Activated gamma-delta T cell (primary cell): Measurements from ENCODE around the gene CCNYL1.
A peak's percentile ranks its signal among the peaks of the same experiment; 100 is the strongest.

ENCODE experiments used
- DNase-seq: peaks from one replicate; lab custom pipeline; 2025; lab: John Stamatoyannopoulos, UW

Gene CCNYL1

DNA sequence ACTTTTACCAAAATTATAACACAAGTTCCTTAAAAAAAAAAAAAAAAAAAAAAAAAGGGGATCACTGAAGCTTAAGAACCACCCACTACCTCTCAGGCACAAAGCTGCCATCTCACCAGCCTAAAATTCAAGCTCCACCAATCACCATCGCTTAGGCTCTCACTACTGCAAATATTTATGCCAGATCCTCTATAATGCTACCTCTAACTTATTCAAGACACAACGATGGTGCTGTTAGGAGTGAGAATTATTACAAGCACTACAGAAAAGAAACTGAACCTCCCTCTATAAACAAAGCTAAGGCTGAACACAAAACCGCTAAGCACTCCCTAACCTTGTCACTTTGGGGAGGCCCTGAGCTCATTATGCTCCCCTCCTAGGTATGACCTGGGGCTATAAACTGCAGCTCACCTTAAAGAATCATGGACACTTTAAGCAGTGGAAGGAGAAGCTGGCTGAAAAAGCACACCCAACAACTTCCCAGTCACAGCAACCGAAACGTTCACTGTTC, 54.7 kb downstream of the CCNYL1 start:
- no peak for DNase-seq

DNA sequence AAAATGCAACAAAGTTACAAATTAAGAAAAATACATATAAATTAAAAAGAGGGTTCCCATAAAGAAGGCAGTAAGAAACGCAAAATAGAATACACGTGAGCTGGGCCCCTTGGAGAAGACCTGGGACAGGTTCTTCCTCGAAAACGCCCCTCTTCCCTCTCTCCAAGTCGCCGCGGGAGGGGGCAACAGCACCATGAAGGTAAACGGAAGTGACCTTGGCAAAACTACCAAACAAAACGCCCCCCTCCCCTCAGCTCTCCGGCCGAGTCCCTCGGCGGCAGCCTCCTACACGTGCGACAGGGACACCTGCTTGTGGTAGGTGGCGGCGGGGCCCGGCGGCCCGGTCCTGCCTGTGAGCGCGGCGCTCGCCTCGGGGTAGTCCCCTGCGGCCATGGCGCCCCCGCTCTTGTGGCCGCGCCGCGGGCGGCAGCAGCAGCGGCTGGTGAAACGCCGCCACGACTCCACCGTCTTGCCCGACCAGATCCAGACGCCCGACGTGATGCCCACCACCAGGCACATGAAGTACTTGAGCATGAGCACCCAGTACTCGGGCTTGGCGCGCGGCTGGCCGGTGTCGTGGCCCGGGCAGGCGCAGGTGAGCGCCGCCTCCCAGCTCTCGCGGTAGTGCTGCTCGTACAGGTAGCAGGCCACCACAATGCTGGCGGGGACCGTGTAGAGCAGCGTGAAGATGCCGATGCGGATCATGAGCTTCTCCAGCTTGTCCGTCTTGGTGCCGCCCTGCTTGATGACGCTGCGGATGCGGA, 55.4 kb downstream of the CCNYL1 start:
- DNase-seq = no peak

DNA sequence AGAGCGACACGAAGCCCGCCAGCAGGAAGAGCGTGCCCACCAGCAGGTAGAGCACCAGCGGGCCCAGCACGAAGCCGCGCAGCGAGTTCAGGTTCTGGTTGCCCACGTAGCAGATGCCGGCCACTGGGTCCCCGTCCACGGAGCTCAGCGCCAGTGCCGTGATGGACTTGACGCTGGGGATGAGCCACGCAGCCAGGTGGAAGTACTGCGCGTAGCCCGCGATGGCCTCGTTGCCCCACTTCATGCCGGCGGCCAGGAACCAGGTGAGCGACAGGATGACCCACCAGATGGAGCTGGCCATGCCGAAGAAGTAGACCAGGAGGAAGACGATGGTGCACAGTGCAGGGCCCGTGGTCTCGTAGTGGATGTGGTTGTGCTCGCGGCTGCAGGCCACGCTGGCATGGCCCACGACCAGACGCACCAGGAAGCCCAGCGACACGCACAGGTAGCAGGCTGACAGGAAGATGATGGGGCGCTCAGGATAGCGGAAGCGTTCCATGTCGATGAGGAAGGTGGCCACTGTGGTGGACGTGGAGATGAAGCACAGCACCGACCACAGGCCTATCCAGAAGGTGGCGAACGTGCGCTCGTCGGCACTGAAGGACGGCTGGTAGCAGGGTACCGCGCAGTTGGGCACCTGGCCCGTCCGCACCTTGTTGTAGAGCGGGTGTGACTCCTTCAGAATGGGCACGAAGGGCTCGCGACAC, 56.2 kb downstream of the CCNYL1 start:
- DNase-seq = peak; percentile 10

DNA sequence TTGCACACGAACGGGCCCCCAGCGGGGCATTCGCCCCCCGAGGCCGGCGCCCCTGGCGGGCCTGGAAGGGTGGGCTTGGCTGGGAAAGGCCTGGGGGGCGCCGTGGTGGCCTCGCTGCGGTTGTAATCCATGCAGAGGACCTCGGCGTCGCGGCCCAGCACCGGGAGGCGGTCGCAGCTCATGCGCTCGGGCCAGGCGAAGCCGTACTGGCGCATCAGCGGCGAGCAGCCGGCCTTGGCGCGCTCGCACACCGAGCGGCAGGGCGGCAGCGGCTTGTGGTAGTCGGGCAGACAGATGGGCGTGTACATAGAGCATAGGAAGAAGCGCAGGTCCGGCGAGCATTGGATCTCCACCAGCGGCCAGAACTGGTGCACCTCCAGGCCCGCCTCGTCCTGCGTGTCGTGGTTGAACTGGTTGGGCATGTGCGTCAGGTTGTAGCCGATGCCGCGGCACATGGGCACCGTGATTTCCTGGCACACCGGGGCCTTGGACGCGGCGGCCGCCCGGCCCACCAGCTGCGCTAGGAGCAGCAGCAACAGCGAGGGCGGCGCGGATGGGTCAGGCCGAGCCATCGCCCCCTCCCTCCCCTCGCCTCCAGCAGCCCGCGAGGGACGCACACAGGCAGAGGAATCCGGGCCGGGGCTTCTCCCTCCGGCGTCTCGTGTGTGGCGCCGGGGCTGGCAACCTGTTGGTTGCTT, 56.9 kb downstream of the CCNYL1 start:
- DNase-seq = peak; percentile 16

DNA sequence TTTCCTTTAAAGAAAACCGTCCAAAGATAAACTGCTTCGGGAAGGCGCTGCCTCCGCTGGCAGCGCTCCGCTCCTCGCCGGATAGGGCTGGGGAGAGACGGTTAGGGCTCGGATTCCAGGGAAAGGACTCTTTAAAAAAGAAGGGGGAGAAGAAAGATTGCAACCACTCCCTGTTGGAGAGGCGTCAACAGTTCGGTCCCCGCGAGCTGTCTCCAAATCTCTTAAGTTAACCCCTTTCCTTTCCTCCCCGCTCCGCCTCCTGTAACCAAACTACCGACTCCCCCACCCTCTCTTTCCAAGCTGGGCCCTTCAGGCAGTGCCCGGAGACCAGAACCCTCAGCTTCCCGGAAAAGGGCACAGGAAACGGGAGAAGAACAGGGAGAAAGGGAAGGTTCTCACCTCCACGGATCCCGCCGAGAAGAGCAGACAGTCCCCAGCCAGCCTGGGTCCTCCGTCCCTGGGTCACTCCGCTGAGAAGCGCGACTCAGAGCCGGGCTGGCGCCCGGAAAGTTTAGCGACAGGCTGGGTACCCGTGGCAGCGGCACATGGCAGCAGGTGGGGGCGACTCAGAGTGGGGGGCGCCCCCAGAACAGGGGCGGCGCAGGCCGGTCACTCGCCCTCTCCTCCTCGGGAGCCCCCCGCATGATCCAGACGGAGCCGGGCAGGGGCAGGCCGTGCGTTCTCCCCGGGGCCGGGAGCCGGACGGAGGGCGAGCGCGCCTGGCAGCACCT, 57.6 kb downstream of the CCNYL1 start:
- DNase-seq = no peak

DNA sequence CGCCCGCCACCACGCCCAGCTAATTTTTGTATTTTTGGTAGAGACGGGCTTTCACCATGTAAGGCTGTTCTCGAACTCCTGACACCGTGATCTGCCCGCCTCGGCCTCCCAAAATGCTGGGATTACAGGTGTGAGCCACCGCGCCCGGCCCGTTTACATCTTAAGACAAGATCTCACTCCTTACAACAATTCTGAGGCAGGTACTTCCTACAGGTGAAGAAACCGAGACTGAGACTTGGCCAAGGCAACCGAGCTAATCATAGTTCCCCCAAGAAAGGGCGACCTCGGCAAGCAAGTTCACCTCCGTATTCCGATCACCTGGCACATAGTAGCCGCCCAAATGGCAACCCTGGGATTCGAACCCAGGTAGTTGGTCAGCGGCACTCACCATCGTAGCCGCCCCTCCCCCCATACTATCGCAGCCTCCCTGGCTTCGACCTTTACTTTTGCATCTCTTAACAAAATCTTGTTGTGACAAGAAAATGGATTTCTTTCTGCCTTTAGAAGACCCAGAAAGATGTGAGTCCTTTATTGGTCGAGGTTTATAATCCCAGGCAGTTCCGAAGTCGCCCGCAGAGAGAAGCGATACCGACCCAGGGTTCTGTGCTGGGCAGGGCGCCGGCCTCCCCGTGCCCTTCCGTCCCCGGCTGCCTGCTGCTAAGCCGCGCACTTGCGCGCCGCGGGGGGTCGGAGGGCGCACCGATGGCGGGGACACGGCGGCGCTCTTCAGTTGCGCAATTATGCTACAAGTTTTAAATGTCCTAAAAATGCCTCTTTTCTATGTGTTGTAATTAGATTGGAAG, 59.4 kb downstream of the CCNYL1 start:
- no peak for DNase-seq

DNA sequence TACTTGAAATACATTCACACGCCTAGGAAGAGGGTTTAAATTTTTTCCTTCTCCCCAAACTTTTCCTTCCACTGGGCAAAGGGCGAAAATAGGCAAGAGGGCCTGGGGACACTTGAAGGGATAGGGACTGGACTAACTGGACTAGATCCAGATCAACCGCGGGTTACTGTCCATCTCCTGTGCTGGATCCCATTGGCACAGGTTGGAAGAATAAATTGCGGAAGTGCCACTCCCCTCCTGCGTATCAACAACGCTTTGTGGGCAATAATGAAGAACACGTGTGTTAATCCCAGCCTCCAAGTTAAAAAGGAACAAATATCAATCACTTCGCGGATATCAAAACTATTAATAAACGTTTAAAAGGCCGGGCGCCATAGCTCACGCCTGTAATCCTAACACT, 60.0 kb downstream of the CCNYL1 start:
- no peak for DNase-seq

DNA sequence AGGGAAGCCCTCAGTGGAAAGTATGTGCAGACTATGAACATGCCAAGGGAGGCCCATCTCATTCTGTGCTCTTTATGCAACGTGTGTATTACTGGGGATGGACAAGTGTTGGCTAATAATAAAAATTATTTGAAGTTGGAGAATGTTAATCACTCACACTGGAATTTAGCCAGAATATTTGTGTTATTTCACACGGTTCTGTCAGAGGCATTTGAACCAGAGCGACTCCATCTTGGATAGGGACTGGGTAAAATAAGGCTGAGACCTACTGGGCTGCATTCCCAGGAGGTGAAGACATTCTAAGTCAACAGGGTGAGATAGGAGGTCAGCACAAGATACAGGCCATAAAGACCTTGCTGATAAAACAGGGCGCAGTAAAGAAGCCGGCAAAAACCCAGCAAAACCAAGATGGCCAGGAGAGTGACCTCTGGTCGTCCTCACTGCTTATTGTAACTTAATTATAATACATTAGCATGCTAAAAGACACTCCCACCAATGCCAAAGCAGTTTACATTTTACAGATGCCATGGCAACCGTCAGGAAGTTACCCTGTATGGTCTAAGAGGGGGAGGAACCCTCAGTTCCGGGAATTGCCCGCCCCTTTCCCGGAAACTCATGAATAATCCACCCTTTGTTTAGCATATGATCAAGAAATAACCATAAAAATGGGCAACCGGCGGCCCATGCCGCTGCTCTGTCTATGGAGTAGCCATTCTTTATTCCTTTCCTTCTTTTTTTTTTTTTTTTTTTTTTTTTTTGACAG, 60.8 kb downstream of the CCNYL1 start:
- no peak for DNase-seq

DNA sequence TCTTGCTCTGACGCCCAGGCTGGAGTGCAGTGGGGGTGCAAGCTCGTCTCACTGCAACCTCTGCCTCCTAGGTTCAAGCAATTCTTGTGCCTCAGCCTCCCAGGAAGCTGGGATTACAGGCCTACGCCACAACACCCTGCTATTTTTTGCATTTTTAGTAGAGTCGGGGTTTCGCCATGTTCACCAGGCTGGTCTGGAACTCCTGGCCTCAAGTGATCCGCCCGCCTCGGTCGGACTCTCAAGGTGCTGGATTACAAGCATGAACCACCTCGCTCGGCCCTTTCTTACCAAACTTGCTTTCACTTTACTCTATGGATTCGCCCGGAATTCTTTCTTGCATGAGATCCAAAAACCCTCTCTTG, 61.4 kb downstream of the CCNYL1 start:
- DNase-seq = no peak

DNA sequence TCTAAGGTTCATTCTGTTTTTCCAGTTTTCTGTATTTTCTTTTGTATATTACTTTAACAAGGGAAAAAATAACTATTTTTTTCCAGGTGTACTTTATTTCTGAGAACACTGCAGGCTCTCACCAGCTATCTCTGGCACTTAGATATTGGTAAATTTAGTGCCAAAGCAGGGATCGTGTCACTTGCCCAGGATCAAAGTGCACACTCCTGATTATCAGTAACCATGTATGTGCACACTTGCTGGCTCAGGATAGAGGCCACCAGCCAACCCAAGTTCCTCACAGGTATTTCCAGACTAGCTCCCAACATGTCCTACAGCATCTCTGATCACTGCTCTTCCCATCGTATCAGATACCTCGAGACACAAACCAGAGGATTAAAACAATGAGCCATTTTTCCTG, 64.0 kb downstream of the CCNYL1 start:
- no peak for DNase-seq

DNA sequence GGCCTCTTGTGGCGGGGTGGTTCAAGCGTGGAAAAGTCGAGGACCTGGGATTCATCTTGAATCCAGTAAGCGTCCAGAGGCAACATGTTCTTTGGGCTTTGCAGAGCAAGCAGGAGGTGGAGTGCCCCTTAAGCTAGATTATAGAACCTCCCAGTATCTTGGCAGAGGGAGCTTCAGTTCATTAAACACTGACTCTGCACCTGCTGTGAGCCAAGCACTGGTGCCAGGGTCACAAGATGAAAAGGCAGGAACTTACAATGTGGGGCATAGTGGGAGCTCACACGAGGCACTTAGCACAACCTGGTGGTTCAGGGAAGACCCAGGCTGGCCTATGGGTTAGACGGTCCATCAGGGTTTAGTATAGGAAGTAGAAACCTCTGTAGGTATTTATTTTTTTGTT, 65.7 kb downstream of the CCNYL1 start:
- no peak for DNase-seq

DNA sequence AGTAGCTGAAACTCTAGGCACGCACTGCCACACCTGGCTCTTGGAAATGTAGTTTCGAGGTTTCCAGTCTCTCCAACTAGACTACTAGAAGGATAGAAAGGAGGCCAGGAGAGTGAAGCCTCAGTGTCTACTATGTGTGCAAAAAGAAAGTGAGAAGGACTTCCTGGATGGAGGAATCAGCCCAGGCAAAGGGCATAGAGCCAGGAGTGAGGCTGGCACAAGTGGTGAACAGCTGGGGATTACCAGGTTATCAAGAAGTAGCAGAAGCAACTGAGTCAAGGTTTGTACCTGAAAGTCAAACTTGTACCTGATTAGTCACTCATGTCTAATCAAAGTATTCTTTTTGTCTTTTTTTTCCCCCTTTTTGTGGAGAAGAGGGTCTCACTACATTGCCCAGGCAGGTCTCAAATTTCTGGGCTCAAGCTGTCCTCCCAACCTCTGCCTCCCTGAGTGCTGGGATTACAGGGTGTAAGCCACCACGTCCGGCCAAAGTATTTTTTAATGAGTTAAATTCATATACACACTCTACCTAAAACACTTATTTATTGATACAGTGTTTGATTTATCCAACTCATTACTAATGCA, 67.0 kb downstream of the CCNYL1 start:
- DNase-seq = no peak

DNA sequence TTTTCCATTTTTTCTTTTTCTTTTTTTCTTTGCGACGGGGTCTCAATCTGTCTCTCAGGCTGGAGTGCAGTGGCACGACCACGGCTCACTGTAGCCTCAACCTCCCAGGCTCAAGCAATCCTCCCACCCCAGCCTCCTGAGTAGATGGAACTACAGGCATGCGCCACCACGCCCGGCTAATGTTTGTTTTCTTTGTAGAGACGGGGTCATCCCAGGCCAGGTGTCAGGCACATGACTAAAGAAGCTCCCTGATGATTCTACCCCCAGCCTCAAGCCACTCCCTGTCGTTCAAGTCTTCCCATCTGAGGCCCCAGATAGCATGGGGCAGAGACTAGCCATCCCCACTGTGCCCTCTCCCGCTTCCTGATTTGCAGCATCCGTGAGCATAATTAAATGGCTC, 68.1 kb downstream of the CCNYL1 start:
- DNase-seq = no peak

DNA sequence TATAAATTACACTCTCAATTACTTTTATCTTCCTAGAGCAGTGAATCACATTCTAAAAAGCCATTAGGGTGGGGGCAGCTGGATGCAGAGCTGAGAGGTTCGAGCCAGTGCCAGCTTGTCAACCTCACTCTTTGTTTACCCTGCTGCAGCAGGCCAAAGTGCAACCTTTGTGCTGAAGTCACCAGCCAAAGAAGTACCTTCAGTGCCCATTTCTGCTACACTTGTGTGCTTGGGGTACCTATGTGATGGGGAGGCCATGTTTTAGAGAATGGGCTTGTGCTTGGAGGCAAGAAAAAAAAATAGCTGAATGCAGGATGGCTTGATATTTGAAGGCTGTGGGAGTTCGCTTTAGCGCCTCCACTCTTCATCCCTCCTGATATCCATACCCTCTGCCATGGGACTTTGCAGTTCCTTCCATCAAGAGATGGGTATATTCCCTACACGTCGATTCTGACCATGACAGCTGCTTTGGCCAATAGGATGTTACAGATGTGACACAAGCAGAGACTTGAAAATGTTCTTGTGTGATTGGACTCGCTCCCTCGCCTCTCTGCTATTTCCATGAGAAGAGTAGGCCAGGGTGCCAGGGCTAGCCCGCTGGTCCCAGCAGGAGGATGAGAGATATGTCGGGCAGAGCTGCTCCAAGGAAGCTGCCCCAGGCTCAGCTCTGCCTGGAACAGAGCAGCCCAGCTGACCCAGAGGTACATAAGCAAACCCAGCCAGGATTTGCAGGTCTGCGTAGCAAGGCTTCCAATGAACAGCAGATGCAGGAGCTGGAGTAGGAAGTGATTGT, 71.0 kb downstream of the CCNYL1 start:
- no peak for DNase-seq

DNA sequence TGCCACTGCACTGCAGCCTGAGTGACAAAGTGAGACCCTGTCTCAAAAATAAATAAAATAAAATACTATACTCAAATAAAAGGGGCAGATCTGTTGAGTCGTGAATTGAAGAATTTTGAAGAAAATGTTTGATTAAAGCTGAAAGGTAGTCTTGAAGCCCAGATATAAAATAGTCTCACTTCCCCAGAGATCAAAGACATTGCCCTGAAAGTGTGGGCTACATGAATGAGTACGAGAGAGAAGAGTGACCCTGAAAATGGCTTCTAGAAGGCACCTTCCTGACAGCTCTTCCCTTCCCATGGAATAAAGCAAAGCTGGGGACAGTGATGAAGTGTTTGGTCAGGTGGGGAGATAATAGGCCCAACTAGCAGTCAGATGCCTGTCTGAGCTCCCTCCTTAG, 72.1 kb downstream of the CCNYL1 start:
- DNase-seq = no peak

DNA sequence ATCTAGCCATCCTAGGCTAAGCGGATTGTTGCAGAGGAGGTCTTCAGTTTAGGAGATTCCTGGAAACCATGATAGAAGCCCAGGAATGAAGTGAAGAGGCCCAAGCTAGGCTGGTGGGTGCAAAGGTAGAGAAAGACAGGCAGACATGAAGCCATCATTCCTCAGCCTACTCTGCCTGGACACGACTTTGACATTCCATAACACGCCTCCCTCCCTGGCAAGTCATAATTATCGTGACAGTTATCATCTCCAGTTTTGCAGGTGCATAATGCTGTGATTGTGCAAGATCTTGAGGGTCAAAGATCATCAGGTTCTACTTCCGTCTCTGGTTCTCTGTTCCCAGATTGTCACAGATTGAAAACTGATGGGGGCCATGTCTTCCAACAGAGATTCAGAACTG, 73.5 kb downstream of the CCNYL1 start:
- DNase-seq = no peak

DNA sequence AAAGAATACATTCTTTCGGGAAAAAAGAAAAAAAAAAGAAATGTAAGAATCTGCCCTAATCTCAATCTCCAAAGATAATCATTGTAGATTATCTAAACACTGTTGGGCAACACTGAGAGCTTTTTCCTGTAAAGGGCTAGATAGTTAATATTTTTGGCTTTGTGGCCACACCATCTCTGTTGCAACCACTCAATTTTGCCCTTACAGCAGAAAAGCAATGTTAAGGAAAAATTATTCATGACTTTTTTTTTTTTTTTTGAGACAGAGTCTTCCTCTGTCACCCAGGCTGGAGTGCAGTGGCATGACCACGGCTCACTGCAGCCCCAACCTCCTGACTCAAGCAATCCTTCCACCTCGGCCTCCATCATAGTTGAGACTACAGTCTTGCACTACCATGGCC, 75.6 kb downstream of the CCNYL1 start:
- DNase-seq = no peak

DNA sequence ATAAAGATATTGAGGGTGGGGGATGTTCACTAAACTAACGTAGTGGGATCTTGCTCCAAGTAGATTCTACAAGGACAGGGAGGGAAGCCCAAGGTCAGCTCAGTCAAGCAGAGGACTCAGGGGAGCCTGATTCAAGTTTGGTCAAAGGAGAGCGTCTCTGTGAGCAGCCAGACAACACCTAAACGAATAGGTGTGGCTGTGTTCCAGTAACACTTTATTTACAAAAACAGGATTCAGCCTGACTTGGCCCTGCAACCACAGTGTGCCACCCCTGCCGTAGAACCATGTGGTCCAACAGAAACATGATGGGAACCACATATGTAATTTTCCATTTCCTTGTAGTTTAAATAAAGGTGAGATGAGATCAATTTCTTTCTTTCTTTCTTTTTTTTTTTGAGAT, 76.4 kb downstream of the CCNYL1 start:
- no peak for DNase-seq

DNA sequence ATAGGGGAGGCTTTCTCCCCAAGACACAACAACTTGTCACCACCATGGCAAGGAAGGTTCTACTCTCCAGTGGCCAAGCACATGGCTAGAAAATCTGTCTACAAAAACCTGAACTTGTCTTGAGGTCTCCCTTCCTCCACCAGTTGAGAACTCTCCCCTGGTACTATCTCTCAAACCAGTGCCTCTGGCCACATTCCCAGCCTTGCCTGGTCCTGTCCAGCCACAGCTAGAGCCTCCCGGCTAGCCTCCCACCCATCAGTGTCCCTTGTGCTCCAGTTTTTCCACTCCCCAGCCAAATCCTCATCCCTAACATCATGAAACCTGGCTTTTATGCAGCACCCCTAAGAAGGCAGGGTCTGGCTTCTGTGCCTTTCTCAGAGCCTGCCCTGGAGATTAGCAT, 79.5 kb downstream of the CCNYL1 start:
- DNase-seq = no peak
